Activated T-cell treated with anti-CD3 and anti-CD28 coated beads, Interleukin-2, amount 50 U/mL, for 72 hours (primary cell): ENCODE results near the gene C20orf202. TPM values are rescaled to one million over a fixed set of nuclear protein-coding genes. Genes with fewer than 3 reads are reported as not detected.
A peak's percentile ranks its signal among the peaks of the same experiment; 100 is the strongest.

Experiments used
- ATAC-seq, 2 donors: fragments of 150-1000 bp; cut with Tn5 transposase; replicated peaks in 1 of 2; 2 replicates each; pipeline ENCODE4 v1.10.0; 2021; ENCODE audit warnings: moderate library complexity in 2 of 2, mild to moderate bottlenecking in 1 of 2
- DNase-seq, 2 donors: peaks; one replicate each; pipeline ENCODE4 v3.0.0; 2021 to 2022; ENCODE audit warnings: mixed read lengths in 1 of 2
- H3K27ac Mint-ChIP-seq: one replicate; pipeline ENCODE4 v1.8.0; 2022; ENCODE audit warnings: mild to moderate bottlenecking, moderate library complexity, mixed read lengths
- H3K27me3 Mint-ChIP-seq: one replicate; pipeline ENCODE4 v1.8.0; 2022; ENCODE audit warnings: low read depth, mixed read lengths
- H3K36me3 Mint-ChIP-seq, 2 donors: one replicate each; pipeline ENCODE4 v1.8.0; 2022; ENCODE audit warnings: mixed read lengths in 2 of 2, mild to moderate bottlenecking in 1 of 2; ENCODE audit not compliant: insufficient read depth in 2 of 2
- H3K4me1 Mint-ChIP-seq: one replicate; pipeline ENCODE4 v1.8.0; 2022; ENCODE audit warnings: low read depth, mixed read lengths
- H3K4me3 Mint-ChIP-seq, 2 donors: one replicate each; pipeline ENCODE4 v1.8.0; 2022; ENCODE audit warnings: mild to moderate bottlenecking in 2 of 2, mixed read lengths in 2 of 2, moderate library complexity in 2 of 2
- H3K9me3 Mint-ChIP-seq, 2 donors: one replicate each; pipeline ENCODE4 v1.8.0; 2022; ENCODE audit warnings: mixed read lengths in 2 of 2
- total RNA-seq, 2 donors: library from RNA; stranded (reverse); gene quantifications; one replicate each; pipeline ENCODE4 v1.2.3, GENCODE V29; 2022

The C20orf202 gene
- total RNA-seq, 2 donors from 2014 or later: 0.19 TPM; not detected in 1

- Mint-ChIP-seq H3K9me3 (no peaks in the 10 kb centered on the region), H3K4me3 (no peak overlapping the region), H3K27me3 (no peaks in the 10 kb centered on the region), H3K4me1 (peaks cover 9% of the 10 kb centered on the region), H3K27ac (no peak overlapping the region), H3K36me3 (no peaks in the 10 kb centered on the region)
- no peak for DNase-seq
- ATAC-seq: no peak
Observed at GRCh38 chr20:1204113-1204512, 859 bp downstream of the C20orf202 start.

- no peak for ATAC-seq
- Mint-ChIP-seq H3K27me3 (no peaks in the 10 kb centered on the region), H3K4me1 (peaks cover 9% of the 10 kb centered on the region), H3K9me3 (no peaks in the 10 kb centered on the region), H3K27ac (no peak overlapping the region), H3K4me3 (no peak overlapping the region), H3K36me3 (no peaks in the 10 kb centered on the region)
- DNase-seq: no peak
Observed at GRCh38 chr20:1204576-1204975, 1.3 kb downstream of the C20orf202 start.

GRCh38 chr20:1205802-1206201 lies 2.5 kb downstream of the C20orf202 start:
- H3K9me3 Mint-ChIP-seq: no peaks in the 10 kb centered on the region
- DNase-seq (no peak), ATAC-seq (no peak)
- no peaks in the 10 kb centered on the region for H3K4me1 Mint-ChIP-seq
- no peak overlapping the region for H3K27ac Mint-ChIP-seq
- H3K27me3 Mint-ChIP-seq: no peaks in the 10 kb centered on the region
- H3K36me3 Mint-ChIP-seq: no peaks in the 10 kb centered on the region
- H3K4me3 Mint-ChIP-seq: no peak overlapping the region

GRCh38 chr20:1206366-1207148 lies 3.3 kb downstream of the C20orf202 start:
- no peaks in the 10 kb centered on the region for H3K4me1 Mint-ChIP-seq
- H3K9me3 Mint-ChIP-seq: no peaks in the 10 kb centered on the region
- H3K4me3 Mint-ChIP-seq: no peak overlapping the region
- no peaks in the 10 kb centered on the region for H3K36me3 Mint-ChIP-seq
- H3K27ac Mint-ChIP-seq: no peak overlapping the region
- DNase-seq (no peak), ATAC-seq (no peak)
- peaks cover 2% of the 10 kb centered on the region for H3K27me3 Mint-ChIP-seq

GRCh38 chr20:1207293-1207878 lies 4.1 kb downstream of the C20orf202 start:
- Mint-ChIP-seq H3K4me1 (peaks cover 3% of the 10 kb centered on the region), H3K27ac (no peak overlapping the region), H3K27me3 (peaks cover 10% of the 10 kb centered on the region), H3K36me3 (no peaks in the 10 kb centered on the region), H3K4me3 (no peak overlapping the region), H3K9me3 (no peaks in the 10 kb centered on the region)
- no peak for DNase-seq
- no peak for ATAC-seq

GRCh38 chr20:1209447-1210387 lies 6.5 kb downstream of the C20orf202 start:
- Mint-ChIP-seq H3K4me1 (peaks cover 22% of the 10 kb centered on the region), H3K27ac (no peak overlapping the region), H3K9me3 (no peaks in the 10 kb centered on the region), H3K36me3 (no peaks in the 10 kb centered on the region), H3K4me3 (no peak overlapping the region), H3K27me3 (peaks cover 14% of the 10 kb centered on the region)
- DNase-seq (no peak), ATAC-seq (peak; percentile 59 to 64)

GRCh38 chr20:1210501-1210900 lies 7.2 kb downstream of the C20orf202 start:
- Mint-ChIP-seq H3K9me3 (no peaks in the 10 kb centered on the region), H3K36me3 (no peaks in the 10 kb centered on the region), H3K4me1 (peaks cover 30% of the 10 kb centered on the region), H3K27me3 (peaks cover 14% of the 10 kb centered on the region), H3K4me3 (no peak overlapping the region), H3K27ac (no peak overlapping the region)
- no peak for DNase-seq
- ATAC-seq: no peak

- Mint-ChIP-seq H3K27ac (no peak overlapping the region), H3K9me3 (no peaks in the 10 kb centered on the region), H3K36me3 (no peaks in the 10 kb centered on the region), H3K4me1 (peaks cover 44% of the 10 kb centered on the region), H3K27me3 (peaks cover 14% of the 10 kb centered on the region), H3K4me3 (no peak overlapping the region)
- no peak for ATAC-seq
- DNase-seq: no peak
Observed at GRCh38 chr20:1212023-1212422, 8.8 kb downstream of the C20orf202 start.

- Mint-ChIP-seq H3K9me3 (no peaks in the 10 kb centered on the region), H3K27me3 (peaks cover 14% of the 10 kb centered on the region), H3K4me3 (peak overlapping the region; percentile 2 to 23), H3K4me1 (peaks cover 44% of the 10 kb centered on the region), H3K36me3 (no peaks in the 10 kb centered on the region), H3K27ac (no peak overlapping the region)
- ATAC-seq: peak; percentile 66
- peak; percentile 74 to 78 for DNase-seq
Observed at GRCh38 chr20:1212607-1213396, 9.5 kb downstream of the C20orf202 start.

- DNase-seq (peak in 1 of 2 donors; percentile 4), ATAC-seq (peak; percentile 64 to 68)
- Mint-ChIP-seq H3K9me3 (no peaks in the 10 kb centered on the region), H3K4me1 (peaks cover 44% of the 10 kb centered on the region), H3K36me3 (no peaks in the 10 kb centered on the region), H3K27me3 (peaks cover 14% of the 10 kb centered on the region), H3K4me3 (peak overlapping the region; percentile 76 to 82), H3K27ac (peak overlapping the region; percentile 31)
Observed at GRCh38 chr20:1214838-1215261, 11.6 kb downstream of the C20orf202 start.

- ATAC-seq (peak; percentile 90), DNase-seq (peak; percentile 65 to 77)
- H3K27me3 Mint-ChIP-seq: peaks cover 14% of the 10 kb centered on the region
- H3K27ac Mint-ChIP-seq: peak overlapping the region; percentile 85
- peak overlapping the region; percentile 76 to 82 for H3K4me3 Mint-ChIP-seq
- no peaks in the 10 kb centered on the region for H3K9me3 Mint-ChIP-seq
- H3K36me3 Mint-ChIP-seq: no peaks in the 10 kb centered on the region
- peaks cover 44% of the 10 kb centered on the region for H3K4me1 Mint-ChIP-seq
Observed at GRCh38 chr20:1215386-1216170, 12.3 kb downstream of the C20orf202 start.
